Activated T-cell treated with anti-CD3 and anti-CD28 coated beads, Interleukin-2, amount 50 U/mL, for 24 hours (primary cell): ENCODE results near the gene TUG1.

Source experiments
- DNase-seq: peaks from one replicate; pipeline ENCODE4 v3.0.0-alpha.2; 2020
- H3K27ac Mint-ChIP-seq: 2 replicates; pipeline ENCODE4 v1.8.0; 2020; ENCODE audit warnings: mild to moderate bottlenecking, mixed read lengths
- H3K27me3 Mint-ChIP-seq: 2 replicates; pipeline ENCODE4 v1.8.0; 2020; ENCODE audit warnings: mixed read lengths
- H3K36me3 Mint-ChIP-seq: 2 replicates; pipeline ENCODE4 v1.8.0; 2020; ENCODE audit warnings: low read depth, mixed read lengths
- H3K4me1 Mint-ChIP-seq: 2 replicates; pipeline ENCODE4 v1.8.0; 2020; ENCODE audit warnings: low read depth, mixed read lengths
- H3K4me3 Mint-ChIP-seq: 2 replicates; pipeline ENCODE4 v1.8.0; 2020; ENCODE audit warnings: mild to moderate bottlenecking, moderate library complexity, mixed read lengths
- H3K9me3 Mint-ChIP-seq: 2 replicates; pipeline ENCODE4 v1.8.0; 2020; ENCODE audit warnings: mixed read lengths

Gene TUG1

DNA sequence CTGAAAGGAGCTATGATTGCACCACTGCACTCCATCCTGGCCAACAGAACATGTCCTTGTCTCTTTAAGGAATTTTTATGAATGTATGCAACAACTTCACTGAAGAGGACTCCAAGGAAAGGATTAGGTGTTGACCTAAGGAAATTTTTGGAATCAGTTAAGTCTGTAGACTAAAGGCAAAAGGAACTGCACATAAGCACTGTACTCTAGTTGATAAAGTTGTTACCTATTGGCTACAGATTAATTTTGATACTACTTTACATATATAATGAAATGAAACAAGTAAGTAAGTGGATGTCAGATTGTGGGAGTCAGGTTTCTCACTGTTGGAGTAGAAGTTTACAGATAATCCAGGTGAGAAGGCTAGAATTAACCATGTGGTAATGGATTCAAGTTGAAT is 36.5 kb downstream of the TUG1 start:
- Mint-ChIP-seq H3K27ac (no peak overlapping the region), H3K36me3 (peaks cover 3% of the 10 kb centered on the region), H3K4me3 (no peak overlapping the region), H3K9me3 (peaks cover 12% of the 10 kb centered on the region), H3K4me1 (no peaks in the 10 kb centered on the region), H3K27me3 (peaks cover 7% of the 10 kb centered on the region)
- DNase-seq: no peak

DNA sequence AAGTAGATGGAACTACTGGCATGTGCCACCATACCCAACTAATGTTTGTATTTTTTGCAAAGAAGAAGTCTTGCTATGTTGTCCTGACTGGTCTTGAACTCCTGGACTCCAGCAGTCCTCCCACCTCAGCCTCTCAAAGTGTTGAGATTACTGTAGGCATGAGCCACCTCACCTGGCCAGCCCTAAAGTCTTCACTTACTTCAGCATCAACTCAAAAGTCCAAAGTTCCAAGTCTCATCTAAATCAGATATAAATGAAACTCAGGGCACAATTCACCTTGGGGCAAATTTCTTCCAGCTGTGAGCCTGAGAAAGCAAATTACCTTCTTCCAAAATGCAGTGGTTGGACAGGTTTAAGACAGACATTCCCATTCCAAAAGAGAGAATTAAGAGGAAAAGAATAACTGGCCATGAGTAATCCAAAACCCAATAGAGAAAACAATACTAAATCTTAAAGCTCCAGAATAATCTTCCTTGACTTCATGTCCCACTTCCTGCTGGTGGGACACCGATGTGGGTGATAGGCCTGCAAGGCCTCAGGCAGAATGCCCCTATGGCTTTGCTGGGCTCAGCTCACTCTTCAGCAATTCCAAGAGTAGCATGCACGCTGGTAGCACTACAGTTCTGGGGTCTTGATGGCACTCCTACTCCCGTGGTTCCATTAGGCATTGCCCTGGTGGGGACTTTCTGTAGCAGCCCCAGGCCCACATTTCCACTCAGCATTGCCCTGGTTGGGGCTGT is 50.3 kb downstream of the TUG1 start:
- H3K27ac Mint-ChIP-seq: no peak overlapping the region

DNA sequence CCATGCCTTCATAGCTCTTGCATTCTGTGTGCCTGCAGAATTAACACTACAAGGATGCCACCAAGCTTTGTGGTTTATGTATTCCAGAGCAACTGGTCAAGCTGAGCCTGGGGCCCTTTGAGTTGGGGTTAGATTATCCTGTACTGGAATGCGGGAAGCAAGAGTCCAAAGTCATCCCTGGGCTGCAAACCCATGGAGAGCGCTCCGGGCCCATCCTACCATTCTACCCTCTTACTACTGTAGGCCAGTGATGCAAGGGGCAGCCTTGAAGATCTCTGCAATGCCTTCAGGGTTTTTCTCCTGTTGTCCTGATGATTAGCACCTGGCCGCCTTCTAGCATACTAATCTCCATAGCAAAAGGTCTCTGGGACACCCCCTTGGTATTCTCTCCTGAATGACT is 51.3 kb downstream of the TUG1 start:
- no peak overlapping the region for H3K27ac Mint-ChIP-seq
- no peaks in the 10 kb centered on the region for H3K4me1 Mint-ChIP-seq
- H3K9me3 Mint-ChIP-seq: no peaks in the 10 kb centered on the region
- DNase-seq: no peak
- H3K27me3 Mint-ChIP-seq: no peaks in the 10 kb centered on the region
- no peaks in the 10 kb centered on the region for H3K36me3 Mint-ChIP-seq
- no peak overlapping the region for H3K4me3 Mint-ChIP-seq

More for the DNA sequence above, 50.3 kb downstream of the TUG1 start:
- Mint-ChIP-seq H3K4me3 (no peak overlapping the region), H3K4me1 (no peaks in the 10 kb centered on the region), H3K36me3 (no peaks in the 10 kb centered on the region), H3K9me3 (no peaks in the 10 kb centered on the region), H3K27me3 (no peaks in the 10 kb centered on the region)
- no peak for DNase-seq

DNA sequence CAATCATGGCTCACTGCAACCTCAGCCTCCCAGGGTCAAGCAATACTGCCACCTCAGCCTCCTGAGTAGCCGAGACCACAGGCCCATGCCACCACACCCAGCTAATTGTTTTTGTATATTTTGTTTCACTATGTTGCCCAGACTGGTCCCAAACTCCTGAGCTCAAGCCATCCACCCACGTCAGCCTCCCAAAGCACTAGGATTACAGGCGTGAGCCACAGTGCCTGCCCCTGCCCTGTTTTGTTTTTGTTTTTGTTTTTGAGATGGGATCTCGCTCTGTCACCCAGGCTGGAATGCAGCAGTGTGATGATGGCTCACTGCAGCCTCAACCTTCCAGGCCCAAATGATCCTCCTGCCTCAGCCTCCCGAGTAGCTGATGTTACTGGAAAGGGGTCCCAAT is 53.5 kb downstream of the TUG1 start:
- Mint-ChIP-seq H3K36me3 (no peaks in the 10 kb centered on the region), H3K9me3 (no peaks in the 10 kb centered on the region), H3K4me1 (no peaks in the 10 kb centered on the region), H3K4me3 (no peak overlapping the region), H3K27me3 (no peaks in the 10 kb centered on the region), H3K27ac (no peak overlapping the region)
- DNase-seq: no peak
